Cardiac muscle cell (in vitro differentiated cells and primary cell): ENCODE data around the gene PCDH7. TPM values are rescaled to one million over a fixed set of nuclear protein-coding genes. Genes with fewer than 3 reads are reported as not detected.

Experiments
- DNase-seq, 2 donors: peaks; one replicate each; pipeline versions ENCODE4 v3.0.0 to v3.0.0-alpha.2; 2010 to 2017; ENCODE audit warnings: low read depth in 1 of 2, low spot score in 1 of 2
- H3K27ac ChIP-seq: fragments of 200-600 bp; sonication (generic); 2 replicates; pipeline ENCODE4 v1.5.1; 2016
- H3K27me3 ChIP-seq: fragments of 200-600 bp; sonication (generic); 2 replicates; pipeline ENCODE4 v1.6.0; 2016; ENCODE audit warnings: control low read depth
- H3K36me3 ChIP-seq: fragments of 200-600 bp; sonication (generic); 2 replicates; pipeline ENCODE4 v1.5.1; 2016; ENCODE audit warnings: control low read depth
- H3K4me1 ChIP-seq: fragments of 200-600 bp; sonication (generic); 2 replicates; pipeline ENCODE4 v1.8.1; 2017; ENCODE audit warnings: low read depth, mild to moderate bottlenecking, mixed run types
- H3K4me3 ChIP-seq: fragments of 200-600 bp; sonication (generic); 2 replicates; pipeline ENCODE4 v1.5.1; 2016; ENCODE audit warnings: mild to moderate bottlenecking
- H3K9me3 ChIP-seq: fragments of 200-600 bp; sonication (generic); 2 replicates; pipeline ENCODE4 v1.5.1; 2017; ENCODE audit warnings: low read depth, mild to moderate bottlenecking, control low read depth
- CTCF ChIP-seq: IDR thresholded peaks from 2 replicates; pipeline ENCODE4 v1.5.1; 2012; ENCODE audit warnings: low read depth, mild to moderate bottlenecking, low read length
- polyA plus RNA-seq: library from polyadenylated mRNA; unstranded; fragments of >200 nt; fragmentation: Nextera tagmentation; extraction: Ambion mirVana; gene quantifications from 2 replicates; pipeline ENCODE4 v1.2.1, GENCODE V29; 2016
- total RNA-seq: library from RNA; depleted of rRNA; stranded (reverse); fragments of >200 nt; gene quantifications from 2 replicates; pipeline ENCODE4 v1.2.3, GENCODE V29; 2016

The PCDH7 gene
- total and polyA plus RNA-seq, 2 experiments from 2014 or later: 56.2 to 206 TPM

GRCh38 chr4:30767147-30767845, 47.1 kb downstream of the PCDH7 start:
- H3K4me3 ChIP-seq: no peak overlapping the region
- TF ChIP-seq CTCF: no peak
- H3K27me3 ChIP-seq: no peaks in the 10 kb centered on the region
- no peaks in the 10 kb centered on the region for H3K36me3 ChIP-seq
- H3K4me1 ChIP-seq: peaks cover 38% of the 10 kb centered on the region
- H3K9me3 ChIP-seq: no peaks in the 10 kb centered on the region
- H3K27ac ChIP-seq: peak overlapping the region; percentile 8
- no peak for DNase-seq

- Histone ChIP-seq H3K4me1 (peaks cover 38% of the 10 kb centered on the region), H3K36me3 (no peaks in the 10 kb centered on the region), H3K27me3 (no peaks in the 10 kb centered on the region), H3K4me3 (no peak overlapping the region), H3K27ac (no peak overlapping the region), H3K9me3 (no peaks in the 10 kb centered on the region)
- DNase-seq: no peak
- no peak for TF ChIP-seq CTCF
Measured at GRCh38 chr4:30768277-30768676, 48.1 kb downstream of the PCDH7 start.

- Histone ChIP-seq H3K27ac (peak overlapping the region; percentile 31), H3K9me3 (no peaks in the 10 kb centered on the region), H3K36me3 (no peaks in the 10 kb centered on the region), H3K27me3 (no peaks in the 10 kb centered on the region), H3K4me3 (no peak overlapping the region), H3K4me1 (peaks cover 38% of the 10 kb centered on the region)
- TF ChIP-seq CTCF: no peak
- peak in 1 of 2 donors; percentile 45 for DNase-seq
Measured at GRCh38 chr4:30769093-30769492, 48.9 kb downstream of the PCDH7 start.

DNA sequence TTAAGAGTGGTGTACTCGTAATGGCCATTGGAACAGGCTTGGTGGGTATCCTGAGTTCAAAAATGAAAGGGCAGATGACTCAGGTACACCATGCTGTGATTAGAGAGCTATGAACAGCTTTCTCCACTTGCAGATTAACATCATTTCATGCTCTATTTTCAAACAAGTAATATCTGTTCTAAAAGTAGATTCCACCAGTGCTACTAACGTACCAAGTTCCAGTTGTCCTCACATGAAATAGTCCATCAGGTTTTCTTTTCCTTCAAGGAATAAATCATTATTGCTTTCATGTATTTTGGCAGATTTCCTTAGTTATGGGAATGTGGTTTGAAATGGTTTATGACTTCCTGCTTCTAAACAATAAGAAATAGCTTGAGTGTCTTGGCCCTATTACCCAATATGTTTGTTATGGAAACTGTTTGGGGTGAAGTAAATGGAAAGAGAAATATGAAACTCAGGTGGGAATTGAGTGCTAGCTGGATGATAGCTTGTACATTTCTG, 49.9 kb downstream of the PCDH7 start:
- DNase-seq: peak in 1 of 2 donors; percentile 49
- TF ChIP-seq CTCF: no peak
- Histone ChIP-seq H3K4me3 (no peak overlapping the region), H3K36me3 (no peaks in the 10 kb centered on the region), H3K27me3 (no peaks in the 10 kb centered on the region), H3K9me3 (no peaks in the 10 kb centered on the region), H3K27ac (peak overlapping the region; percentile 34), H3K4me1 (peaks cover 38% of the 10 kb centered on the region)

GRCh38 chr4:30770812-30771211, 50.6 kb downstream of the PCDH7 start:
- Histone ChIP-seq H3K36me3 (no peaks in the 10 kb centered on the region), H3K4me3 (no peak overlapping the region), H3K9me3 (no peaks in the 10 kb centered on the region), H3K27ac (no peak overlapping the region), H3K27me3 (no peaks in the 10 kb centered on the region), H3K4me1 (peaks cover 38% of the 10 kb centered on the region)
- no peak for TF ChIP-seq CTCF
- no peak for DNase-seq
